ENCODE results near the gene SDSL.

Gene SDSL

GRCh38 chr12:113422030-113422885, at the start of gene SDSL:
Gene SDSL (plus strand): TSS chr12:113422380. CDS start chr12:113427983, 5,603 bp downstream.
- DNase-seq (ENCODE audit: low read depth in 3 of 3): peak in 1 of 3 experiments; percentile 25

GRCh38 chr12:113373440-113373839, 48.7 kb upstream of the SDSL start:
- DNase-seq (ENCODE audit: low read depth in 3 of 3): no peak

GRCh38 chr12:113373969-113374368, 48.2 kb upstream of the SDSL start:
- no peak for DNase-seq (ENCODE audit: low read depth in 3 of 3)

- no peak for DNase-seq (ENCODE audit: low read depth in 3 of 3)
These were observed 47.3 kb upstream of the SDSL start for GRCh38 chr12:113374823-113375428.

GRCh38 chr12:113378291-113378690, 43.9 kb upstream of the SDSL start:
- DNase-seq (ENCODE audit: low read depth in 3 of 3): no peak

- DNase-seq (ENCODE audit: low read depth in 3 of 3): no peak
These were observed 41.0 kb upstream of the SDSL start for GRCh38 chr12:113381220-113381619.

GRCh38 chr12:113382206-113382605, 40.0 kb upstream of the SDSL start:
- DNase-seq (ENCODE audit: low read depth in 3 of 3): no peak

- no peak for DNase-seq (ENCODE audit: low read depth in 3 of 3)
These were observed 37.4 kb upstream of the SDSL start for GRCh38 chr12:113384778-113385177.

- no peak for DNase-seq (ENCODE audit: low read depth in 3 of 3)
These were observed 36.8 kb upstream of the SDSL start for GRCh38 chr12:113385282-113385882.

- DNase-seq (ENCODE audit: low read depth in 3 of 3): no peak
These were observed 35.2 kb upstream of the SDSL start for GRCh38 chr12:113386866-113387566.

GRCh38 chr12:113387631-113388030, 34.5 kb upstream of the SDSL start:
- no peak for DNase-seq (ENCODE audit: low read depth in 3 of 3)

GRCh38 chr12:113388351-113388750, 33.8 kb upstream of the SDSL start:
- DNase-seq (ENCODE audit: low read depth in 3 of 3): no peak

GRCh38 chr12:113390064-113391043, 31.8 kb upstream of the SDSL start:
- DNase-seq (ENCODE audit: low read depth in 3 of 3): no peak

- no peak for DNase-seq (ENCODE audit: low read depth in 3 of 3)
These were observed 31.0 kb upstream of the SDSL start for GRCh38 chr12:113391145-113391544.

- no peak for DNase-seq (ENCODE audit: low read depth in 3 of 3)
These were observed 30.4 kb upstream of the SDSL start for GRCh38 chr12:113391650-113392337.

GRCh38 chr12:113392520-113392919, 29.7 kb upstream of the SDSL start:
- no peak for DNase-seq (ENCODE audit: low read depth in 3 of 3)

GRCh38 chr12:113392988-113393579, 29.1 kb upstream of the SDSL start:
- DNase-seq (ENCODE audit: low read depth in 3 of 3): no peak

GRCh38 chr12:113393749-113394148, 28.4 kb upstream of the SDSL start:
- no peak for DNase-seq (ENCODE audit: low read depth in 3 of 3)

GRCh38 chr12:113395119-113395518, 27.1 kb upstream of the SDSL start:
- no peak for DNase-seq (ENCODE audit: low read depth in 3 of 3)

GRCh38 chr12:113396200-113396599, 26.0 kb upstream of the SDSL start:
- no peak for DNase-seq (ENCODE audit: low read depth in 3 of 3)
